GM12891 (cell line): ENCODE data around the gene STIM1.

Experiments
- PAX5 ChIP-seq: IDR thresholded peaks from 2 replicates; pipeline ENCODE4 v1.6.1; 2011; ENCODE audit warnings: low read length, moderate library complexity, mild to moderate bottlenecking; ENCODE audit not compliant: insufficient read depth, severe bottlenecking
- POLR2A ChIP-seq: IDR thresholded peaks from 2 replicates; pipeline ENCODE4 v1.6.1; 2011; ENCODE audit warnings: low read depth, low read length, control low read depth
- POLR2AphosphoS5 ChIP-seq: IDR thresholded peaks from 2 replicates; pipeline ENCODE4 v1.6.1; 2011; ENCODE audit warnings: low read depth, low read length, control low read depth

GRCh38 chr11:4018641-4019040, 163.2 kb downstream of the STIM1 start:
- no peak for TF ChIP-seq POLR2AphosphoS5
- no peak for TF ChIP-seq POLR2A
- TF ChIP-seq PAX5, result no peak
